NOMO-1 treated with dmso at 0.1 percent for 144 hours (cell line): ENCODE data around the gene OGT.
A peak's percentile ranks its signal among the peaks of the same experiment; 100 is the strongest.

Source experiments
- DNase-seq: peaks from one replicate; lab custom pipeline; 2025; ENCODE audit not compliant: unreplicated experiment; lab: John Stamatoyannopoulos, UW

The OGT gene

DNA sequence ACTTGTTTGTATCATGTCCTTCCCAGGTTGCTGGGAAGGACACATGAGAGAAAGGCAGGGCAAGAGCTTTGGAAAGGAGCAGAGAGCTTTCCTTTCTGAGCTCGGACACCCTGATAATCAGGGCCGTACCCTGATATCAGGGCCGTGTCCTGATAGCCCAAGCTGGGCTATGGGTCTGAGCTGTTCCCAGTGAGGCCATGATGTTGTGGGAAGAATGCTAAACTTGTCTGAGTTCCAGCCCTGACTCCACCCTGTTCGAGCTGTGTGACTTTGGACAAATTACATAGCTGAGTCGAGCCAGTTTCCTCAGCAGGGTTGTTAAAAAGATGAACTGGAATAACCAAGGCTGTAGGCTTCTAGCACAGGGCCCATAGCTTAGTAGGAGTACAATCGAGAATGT, 88.7 kb downstream of the OGT start:
- no peak for DNase-seq

- DNase-seq = no peak
Observed at GRCh38 chrX:71622032-71622575, 89.2 kb downstream of the OGT start.

GRCh38 chrX:71622576-71623450, 89.9 kb downstream of the OGT start:
- peak; percentile 31 for DNase-seq

- DNase-seq = no peak
Observed at GRCh38 chrX:71623714-71624113, 90.8 kb downstream of the OGT start.

DNA sequence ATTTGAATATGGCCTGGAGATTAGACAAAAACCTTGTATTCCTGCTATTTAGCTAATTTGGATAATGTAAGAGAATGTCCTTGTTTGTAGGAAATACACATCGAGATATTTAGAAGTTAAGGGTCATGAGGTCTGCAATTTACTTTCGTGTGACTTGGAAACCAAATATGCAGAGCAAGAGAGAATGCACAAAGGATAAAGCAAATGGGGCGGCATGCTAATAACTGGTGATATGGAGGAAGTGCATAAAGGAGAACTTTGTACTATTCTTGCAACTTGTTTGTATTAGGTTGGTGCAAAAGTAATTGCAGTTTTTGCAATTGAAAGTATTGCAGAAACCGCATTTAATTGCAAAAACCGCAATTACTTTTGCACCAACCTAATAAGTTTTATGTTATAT, 92.6 kb downstream of the OGT start:
- DNase-seq = no peak
